Stimulated activated naive B cell treated with anti-CD40 and anti-IgM and Interleukin-4, amounts not matched to agents 10 μg/mL and 1 μg/mL and 100 μg/mL, for 72 hours (primary cell): ENCODE results near the gene PDE3B.

Source experiments
- ATAC-seq, 2 donors: fragments of 150-1000 bp; cut with Tn5 transposase; replicated peaks; 2 replicates each; pipeline ENCODE4 v1.10.0; 2021; ENCODE audit warnings: moderate library complexity in 1 of 2
- DNase-seq: peaks from one replicate; pipeline ENCODE4 v3.0.0; 2021
- H3K27ac Mint-ChIP-seq: one replicate; pipeline ENCODE4 v1.8.0; 2022; ENCODE audit warnings: mild to moderate bottlenecking, mixed read lengths
- H3K27me3 Mint-ChIP-seq, 2 donors: one replicate each; pipeline ENCODE4 v1.8.0; 2022; ENCODE audit warnings: mixed read lengths in 2 of 2
- H3K36me3 Mint-ChIP-seq, 2 donors: one replicate each; pipeline ENCODE4 v1.8.0; 2022; ENCODE audit warnings: mixed read lengths in 2 of 2, mild to moderate bottlenecking in 1 of 2
- H3K4me1 Mint-ChIP-seq, 2 donors: one replicate each; pipeline ENCODE4 v1.8.0; 2022; ENCODE audit warnings: mixed read lengths in 2 of 2, mild to moderate bottlenecking in 1 of 2
- H3K4me3 Mint-ChIP-seq, 2 donors: one replicate each; pipeline ENCODE4 v1.8.0; 2022; ENCODE audit warnings: mild to moderate bottlenecking in 2 of 2, mixed read lengths in 2 of 2, moderate library complexity in 1 of 2
- H3K9me3 Mint-ChIP-seq, 2 donors: one replicate each; pipeline ENCODE4 v1.8.0; 2022; ENCODE audit warnings: mixed read lengths in 2 of 2, mild to moderate bottlenecking in 1 of 2

The PDE3B gene

DNA sequence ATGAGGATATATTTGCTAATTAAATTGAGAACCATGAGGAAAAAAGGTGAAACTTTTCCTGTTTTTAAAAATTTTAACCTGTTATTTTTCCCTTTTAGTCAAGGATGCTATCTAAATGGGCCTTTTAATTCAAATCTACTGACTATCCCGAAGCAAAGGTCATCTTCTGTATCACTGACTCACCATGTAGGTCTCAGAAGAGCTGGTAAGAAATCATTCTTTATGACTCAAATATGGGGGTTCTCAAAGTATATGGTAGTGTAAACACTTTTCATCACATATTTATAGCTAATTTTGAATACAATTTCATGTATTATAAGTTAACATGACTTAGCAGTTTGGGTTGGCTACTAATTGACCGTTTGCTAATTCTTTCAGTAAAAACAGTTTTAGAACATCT lies 160.2 kb downstream of the PDE3B start:
- DNase-seq, result no peak
- ATAC-seq, result no peak
- H3K4me1 Mint-ChIP-seq, result peaks cover 4 to 7% of the 10 kb centered on the region in 2 donors
- H3K27ac Mint-ChIP-seq, result no peak overlapping the region
- H3K36me3 Mint-ChIP-seq, result peaks cover 7 to 11% of the 10 kb centered on the region in 2 donors
- H3K9me3 Mint-ChIP-seq, result peaks cover 0 to 3% of the 10 kb centered on the region in 2 donors
- H3K4me3 Mint-ChIP-seq, result no peak overlapping the region
- H3K27me3 Mint-ChIP-seq, result peaks cover 0 to 21% of the 10 kb centered on the region in 2 donors

- ATAC-seq, result peak in 1 of 2 donors; percentile 34
- H3K36me3 Mint-ChIP-seq, result peaks cover 8 to 9% of the 10 kb centered on the region in 2 donors
- peaks cover 0 to 5% of the 10 kb centered on the region in 2 donors for H3K4me1 Mint-ChIP-seq
- no peaks in the 10 kb centered on the region for H3K27me3 Mint-ChIP-seq
- no peak for DNase-seq
- peaks cover 2 to 3% of the 10 kb centered on the region in 2 donors for H3K9me3 Mint-ChIP-seq
- no peak overlapping the region for H3K27ac Mint-ChIP-seq
- H3K4me3 Mint-ChIP-seq, result no peak overlapping the region
Observed at GRCh38 chr11:14809466-14809865, 165.9 kb downstream of the PDE3B start.

DNA sequence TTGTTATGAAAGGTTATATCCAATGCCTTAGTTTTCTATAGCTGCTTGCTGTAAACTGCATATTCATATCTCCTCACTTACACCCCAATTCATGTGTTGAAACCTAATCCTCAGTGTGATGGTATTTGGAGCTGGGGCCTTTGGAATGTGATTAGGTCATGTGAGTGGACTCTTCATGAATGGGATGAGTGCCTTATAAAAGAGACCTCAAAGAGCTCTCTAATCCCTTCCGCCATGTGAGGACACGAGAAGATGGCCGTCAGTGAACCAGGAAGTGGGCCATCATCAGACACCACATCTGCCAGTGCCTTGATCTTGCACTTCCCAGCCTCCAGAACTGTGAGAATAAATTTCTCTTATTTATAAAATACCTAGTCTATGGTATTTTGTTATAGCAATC lies 169.2 kb downstream of the PDE3B start:
- ATAC-seq (no peak), DNase-seq (no peak)
- H3K27ac Mint-ChIP-seq, result no peak overlapping the region
- peaks cover 2 to 3% of the 10 kb centered on the region in 2 donors for H3K36me3 Mint-ChIP-seq
- peaks cover 0 to 5% of the 10 kb centered on the region in 2 donors for H3K4me1 Mint-ChIP-seq
- H3K9me3 Mint-ChIP-seq, result peaks cover 0 to 2% of the 10 kb centered on the region in 2 donors
- H3K4me3 Mint-ChIP-seq, result no peak overlapping the region
- H3K27me3 Mint-ChIP-seq, result no peaks in the 10 kb centered on the region

DNA sequence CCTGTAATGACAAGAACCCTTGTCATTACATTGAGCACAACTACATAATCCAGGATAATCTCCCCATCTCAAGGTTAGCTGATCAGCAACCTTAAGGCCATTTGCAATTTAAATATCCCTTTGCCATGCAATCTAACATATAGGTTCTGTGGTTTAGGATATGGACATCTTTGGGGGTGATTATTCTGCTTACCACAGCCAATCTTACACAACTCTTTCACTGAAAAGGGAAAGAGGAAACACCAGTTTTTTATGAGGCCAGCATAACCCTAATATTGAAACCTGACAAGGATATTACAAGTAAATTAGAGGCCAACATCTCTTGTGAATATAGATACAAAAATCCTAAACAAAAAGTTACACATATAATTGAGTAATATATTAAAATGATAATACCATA lies 169.9 kb downstream of the PDE3B start:
- DNase-seq (no peak), ATAC-seq (no peak)
- Mint-ChIP-seq H3K27ac (no peak overlapping the region), H3K9me3 (peaks cover 0 to 2% of the 10 kb centered on the region in 2 donors), H3K4me3 (no peak overlapping the region), H3K27me3 (no peaks in the 10 kb centered on the region), H3K4me1 (peaks cover 0 to 5% of the 10 kb centered on the region in 2 donors), H3K36me3 (peaks cover 2 to 3% of the 10 kb centered on the region in 2 donors)

GRCh38 chr11:14818779-14819178 lies 175.2 kb downstream of the PDE3B start:
- ATAC-seq (no peak), DNase-seq (no peak)
- H3K9me3 Mint-ChIP-seq, result peaks cover 0 to 2% of the 10 kb centered on the region in 2 donors
- H3K36me3 Mint-ChIP-seq, result peaks cover 0 to 1% of the 10 kb centered on the region in 2 donors
- no peak overlapping the region for H3K27ac Mint-ChIP-seq
- no peaks in the 10 kb centered on the region for H3K4me1 Mint-ChIP-seq
- no peak overlapping the region for H3K4me3 Mint-ChIP-seq
- peaks cover 0 to 3% of the 10 kb centered on the region in 2 donors for H3K27me3 Mint-ChIP-seq

- Mint-ChIP-seq H3K4me1 (no peaks in the 10 kb centered on the region), H3K4me3 (no peak overlapping the region), H3K27me3 (peaks cover 0 to 10% of the 10 kb centered on the region in 2 donors), H3K27ac (no peak overlapping the region), H3K9me3 (peaks cover 2 to 3% of the 10 kb centered on the region in 2 donors), H3K36me3 (peaks cover 4 to 7% of the 10 kb centered on the region in 2 donors)
- DNase-seq (no peak), ATAC-seq (no peak)
Observed at GRCh38 chr11:14819596-14819995, 176.0 kb downstream of the PDE3B start.

DNA sequence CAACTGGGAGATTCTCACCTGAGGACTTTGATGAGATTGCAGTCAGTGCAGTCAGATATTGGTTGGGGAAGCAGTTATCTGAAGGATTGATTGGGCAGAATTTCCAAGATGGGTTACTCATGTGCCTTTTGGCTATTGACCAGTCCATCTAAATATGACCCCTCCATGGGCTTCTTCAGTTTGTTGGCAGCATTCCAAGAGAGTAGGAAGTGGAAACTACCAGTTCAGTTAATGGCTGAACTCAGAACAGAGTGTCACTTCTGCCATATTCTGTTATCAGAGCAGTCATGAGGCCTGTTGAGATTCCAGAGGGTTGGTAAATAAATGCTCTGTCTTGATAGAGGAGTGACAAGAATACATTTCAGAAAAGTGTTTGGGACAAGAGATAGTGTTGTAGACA lies 177.4 kb downstream of the PDE3B start:
- peaks cover 4 to 17% of the 10 kb centered on the region in 2 donors for H3K36me3 Mint-ChIP-seq
- ATAC-seq (no peak), DNase-seq (no peak)
- no peaks in the 10 kb centered on the region for H3K4me1 Mint-ChIP-seq
- H3K9me3 Mint-ChIP-seq, result peaks cover 8 to 10% of the 10 kb centered on the region in 2 donors
- no peak overlapping the region for H3K4me3 Mint-ChIP-seq
- H3K27ac Mint-ChIP-seq, result no peak overlapping the region
- H3K27me3 Mint-ChIP-seq, result peaks cover 0 to 14% of the 10 kb centered on the region in 2 donors

- Mint-ChIP-seq H3K4me3 (no peak overlapping the region), H3K4me1 (peaks cover 0 to 2% of the 10 kb centered on the region in 2 donors), H3K9me3 (peaks cover 11 to 14% of the 10 kb centered on the region in 2 donors), H3K36me3 (peaks cover 4 to 18% of the 10 kb centered on the region in 2 donors), H3K27me3 (peaks cover 0 to 14% of the 10 kb centered on the region in 2 donors), H3K27ac (no peak overlapping the region)
- DNase-seq (no peak), ATAC-seq (no peak)
Observed at GRCh38 chr11:14826600-14826999, 183.0 kb downstream of the PDE3B start.

DNA sequence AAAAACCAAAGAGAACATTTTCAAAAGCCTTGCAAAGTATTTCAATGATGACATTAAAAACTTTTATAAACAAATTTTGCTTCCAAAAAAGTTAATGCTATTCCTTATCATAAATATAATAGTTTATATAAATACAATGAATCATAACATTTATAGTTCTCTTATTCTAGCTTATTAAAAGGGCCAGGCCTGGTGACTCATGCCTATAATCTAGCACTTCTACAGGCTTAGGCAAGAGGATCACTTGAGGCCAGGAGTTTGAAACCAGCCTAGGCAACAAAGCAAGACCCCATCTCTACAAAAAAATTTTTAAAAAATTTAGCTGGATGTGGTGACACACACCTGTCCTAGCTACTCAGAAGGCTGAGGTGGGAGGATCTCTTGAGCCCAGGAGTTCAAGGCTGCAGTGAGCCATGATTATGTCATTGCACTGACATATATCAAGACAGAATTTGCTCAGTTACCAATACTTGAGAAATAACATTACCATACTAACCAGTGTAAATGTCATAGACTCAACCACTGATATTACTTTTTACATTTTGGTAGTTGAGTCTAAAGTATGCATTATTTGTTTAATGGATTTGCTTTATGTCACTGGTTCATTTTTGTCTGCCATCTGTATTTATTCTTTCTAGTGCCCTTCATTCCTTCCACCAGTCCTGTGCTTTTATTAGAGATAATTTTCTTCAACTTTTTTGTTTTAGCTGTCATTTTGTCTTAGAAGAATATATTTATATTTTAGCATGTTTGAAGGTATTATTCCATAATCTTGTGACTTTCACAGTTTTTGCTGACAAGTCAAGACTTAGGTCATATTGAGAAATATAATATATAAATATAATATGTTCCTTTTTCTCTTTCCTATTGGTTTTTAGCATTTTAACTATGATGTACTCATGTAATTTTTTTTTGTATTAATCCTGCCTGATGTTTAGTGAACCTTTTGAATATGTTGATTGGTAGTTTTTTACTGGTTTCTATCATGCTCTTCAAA lies 192.2 kb downstream of the PDE3B start:
- H3K27ac Mint-ChIP-seq, result no peak overlapping the region
- H3K4me1 Mint-ChIP-seq, result peaks cover 0 to 2% of the 10 kb centered on the region in 2 donors
- peaks cover 4% of the 10 kb centered on the region in 2 donors for H3K36me3 Mint-ChIP-seq
- DNase-seq, result no peak
- no peaks in the 10 kb centered on the region for H3K9me3 Mint-ChIP-seq
- H3K27me3 Mint-ChIP-seq, result peaks cover 0 to 8% of the 10 kb centered on the region in 2 donors
- ATAC-seq, result no peak
- no peak overlapping the region for H3K4me3 Mint-ChIP-seq

GRCh38 chr11:14842002-14842401 lies 198.4 kb downstream of the PDE3B start:
- Mint-ChIP-seq H3K27me3 (peaks cover 0 to 8% of the 10 kb centered on the region in 2 donors), H3K4me1 (no peaks in the 10 kb centered on the region), H3K4me3 (no peak overlapping the region), H3K9me3 (peaks cover 0 to 6% of the 10 kb centered on the region in 2 donors), H3K36me3 (peaks cover 4 to 11% of the 10 kb centered on the region in 2 donors), H3K27ac (no peak overlapping the region)
- ATAC-seq, result no peak
- no peak for DNase-seq

GRCh38 chr11:14852571-14853177 lies 209.1 kb downstream of the PDE3B start:
- H3K27me3 Mint-ChIP-seq, result no peaks in the 10 kb centered on the region

DNA sequence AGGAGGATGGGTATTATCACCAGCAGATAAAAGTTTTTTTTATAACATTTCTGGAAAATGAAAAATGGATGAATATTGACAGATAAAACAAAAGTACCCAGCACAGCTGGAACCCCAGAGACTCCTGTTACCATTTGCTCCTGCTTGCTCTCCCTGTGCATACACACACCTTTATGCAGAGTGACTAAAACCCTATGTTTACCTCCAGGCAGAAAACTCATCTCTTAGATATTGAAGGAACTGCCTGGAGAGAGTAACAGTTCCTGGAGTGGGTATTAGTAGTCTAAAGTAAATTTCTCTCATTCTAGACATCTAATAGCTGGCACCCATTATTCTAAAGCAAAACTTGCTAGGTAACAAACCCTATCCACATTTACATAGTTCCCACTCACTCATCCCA lies 210.5 kb downstream of the PDE3B start:
- Mint-ChIP-seq H3K4me3 (no peak overlapping the region), H3K4me1 (peaks cover 5 to 8% of the 10 kb centered on the region in 2 donors), H3K27me3 (no peaks in the 10 kb centered on the region), H3K9me3 (peaks cover 0 to 4% of the 10 kb centered on the region in 2 donors), H3K36me3 (peaks cover 0 to 5% of the 10 kb centered on the region in 2 donors), H3K27ac (no peak overlapping the region)
- ATAC-seq (no peak), DNase-seq (no peak)

More at GRCh38 chr11:14852571-14853177, 209.1 kb downstream of the PDE3B start:
- DNase-seq (no peak), ATAC-seq (no peak)
- H3K4me1 Mint-ChIP-seq, result peaks cover 5 to 8% of the 10 kb centered on the region in 2 donors
- H3K27ac Mint-ChIP-seq, result no peak overlapping the region
- H3K4me3 Mint-ChIP-seq, result no peak overlapping the region
- peaks cover 0 to 5% of the 10 kb centered on the region in 2 donors for H3K36me3 Mint-ChIP-seq
- H3K9me3 Mint-ChIP-seq, result peaks cover 0 to 4% of the 10 kb centered on the region in 2 donors

GRCh38 chr11:14855890-14856289 lies 212.3 kb downstream of the PDE3B start:
- Mint-ChIP-seq H3K9me3 (peaks cover 0 to 4% of the 10 kb centered on the region in 2 donors), H3K36me3 (peaks cover 0 to 5% of the 10 kb centered on the region in 2 donors), H3K4me1 (peaks cover 4 to 5% of the 10 kb centered on the region in 2 donors), H3K27me3 (no peaks in the 10 kb centered on the region), H3K4me3 (no peak overlapping the region), H3K27ac (no peak overlapping the region)
- ATAC-seq (no peak), DNase-seq (no peak)

DNA sequence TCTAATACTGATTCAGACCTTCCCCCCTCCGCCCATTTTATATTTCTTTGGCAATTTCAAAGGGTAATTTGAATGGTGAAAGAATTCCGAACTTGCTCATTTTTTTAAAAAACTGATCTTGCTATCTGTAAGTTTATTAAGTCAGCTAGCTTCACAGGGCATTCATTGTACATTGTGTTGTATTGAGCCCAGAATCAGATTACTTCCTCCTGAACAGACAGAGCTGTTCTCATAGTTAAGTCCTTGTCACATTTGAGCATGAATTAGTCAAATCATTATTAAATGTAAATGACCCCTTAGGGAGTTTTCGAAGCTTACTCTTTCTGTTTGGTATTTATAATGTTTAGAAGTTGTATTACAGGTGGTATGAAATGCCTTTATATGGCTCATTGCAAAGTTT lies 214.0 kb downstream of the PDE3B start:
- Mint-ChIP-seq H3K9me3 (peaks cover 0 to 4% of the 10 kb centered on the region in 2 donors), H3K27ac (no peak overlapping the region), H3K4me3 (no peak overlapping the region), H3K36me3 (peaks cover 0 to 5% of the 10 kb centered on the region in 2 donors), H3K27me3 (no peaks in the 10 kb centered on the region), H3K4me1 (no peaks in the 10 kb centered on the region)
- ATAC-seq, result no peak
- no peak for DNase-seq
